HEK293T (cell line): ENCODE measurements around the gene FOXN1.

Experiments
- CTCF ChIA-PET: fragments of 350-600 bp; formaldehyde crosslinking; extraction: SDS; loops from one replicate; lab custom pipeline; 2021; ENCODE audit warnings: antibody characterized with exemption, inconsistent platforms; lab: Yijun Ruan, JAX
- POLR2A ChIA-PET: fragments of 350-600 bp; formaldehyde crosslinking; extraction: SDS; loops from one replicate; lab custom pipeline; 2020; ENCODE audit warnings: antibody characterized with exemption, inconsistent platforms; lab: Yijun Ruan, JAX
- DNase-seq: peaks from one replicate; pipeline ENCODE4 v3.0.0; 2012; ENCODE audit warnings: mixed read lengths; ENCODE audit errors: extremely low spot score
- ARNT ChIP-seq: fragments of 450-650 bp; IDR thresholded peaks from 2 replicates; pipeline ENCODE4 v1.6.1; 2017; ENCODE audit warnings: mild to moderate bottlenecking
- BHLHE40 ChIP-seq: fragments of 450-650 bp; IDR thresholded peaks from 2 replicates; pipeline ENCODE4 v1.6.1; 2016; ENCODE audit warnings: mild to moderate bottlenecking, moderate library complexity, borderline replicate concordance
- CTBP1 ChIP-seq: fragments of 450-650 bp; IDR thresholded peaks from 2 replicates; pipeline ENCODE4 v1.6.1; 2016; ENCODE audit warnings: borderline replicate concordance
- ELF4 ChIP-seq: fragments of 450-650 bp; IDR thresholded peaks from 2 replicates; pipeline ENCODE4 v1.6.1; 2017; ENCODE audit warnings: antibody characterized with exemption
- FOXA1 ChIP-seq: fragments of 450-650 bp; IDR thresholded peaks from 2 replicates; pipeline ENCODE4 v1.6.1; 2016; ENCODE audit warnings: mild to moderate bottlenecking
- FOXK2 ChIP-seq: fragments of 450-650 bp; IDR thresholded peaks from 2 replicates; pipeline ENCODE4 v1.6.1; 2016; ENCODE audit warnings: mild to moderate bottlenecking
- FOXM1 ChIP-seq: fragments of 450-650 bp; IDR thresholded peaks from 2 replicates; pipeline ENCODE4 v1.6.1; 2017; ENCODE audit warnings: mild to moderate bottlenecking, borderline replicate concordance
- HDGF ChIP-seq: fragments of 450-650 bp; IDR thresholded peaks from 2 replicates; pipeline ENCODE4 v1.6.1; 2017; ENCODE audit warnings: antibody characterized with exemption, borderline replicate concordance
- L3MBTL2 ChIP-seq: fragments of 450-650 bp; conservative IDR thresholded peaks from 2 replicates; pipeline ENCODE4 v1.6.1; 2016; ENCODE audit warnings: mild to moderate bottlenecking
- LEF1 ChIP-seq: fragments of 450-650 bp; IDR thresholded peaks from 2 replicates; pipeline ENCODE4 v1.6.1; 2017; ENCODE audit warnings: mild to moderate bottlenecking, borderline replicate concordance
- NFRKB ChIP-seq: fragments of 450-650 bp; IDR thresholded peaks from 2 replicates; pipeline ENCODE4 v1.6.1; 2016; ENCODE audit warnings: mild to moderate bottlenecking, moderate library complexity
- PKNOX1 ChIP-seq: fragments of 450-650 bp; IDR thresholded peaks from 2 replicates; pipeline ENCODE4 v1.6.1; 2016
- SP1 ChIP-seq: fragments of 450-650 bp; IDR thresholded peaks from 2 replicates; pipeline ENCODE4 v1.6.1; 2017
- SUZ12 ChIP-seq: fragments of 450-650 bp; IDR thresholded peaks from 2 replicates; pipeline ENCODE4 v1.6.1; 2016; ENCODE audit warnings: mild to moderate bottlenecking
- TARDBP ChIP-seq: fragments of 450-650 bp; IDR thresholded peaks from 2 replicates; pipeline ENCODE4 v1.6.1; 2016
- ZNF384 ChIP-seq: fragments of 450-650 bp; IDR thresholded peaks from 2 replicates; pipeline ENCODE4 v1.6.1; 2016

The FOXN1 gene

GRCh38 chr17:28524476-28525424, 18.6 kb downstream of the FOXN1 start:
- TF ChIP-seq BHLHE40 (no peak), L3MBTL2 (no peak), ZNF384 (no peak), NFRKB (no peak), LEF1 (no peak), CTBP1 (no peak), PKNOX1 (no peak), ARNT (no peak), HDGF (no peak), SP1 (no peak)
- ChIA-PET CTCF (interaction anchor here (1.0 kb wide), 1 partner anchor 108 kb away, joined by 3 read pairs; no protein-coding TSS in a partner anchor), POLR2A (no interaction called here)
- no peak for DNase-seq

- no peak for DNase-seq
- CTCF ChIA-PET: interaction anchor here (0.9 kb wide), 1 partner anchor 14 kb away, joined by 3 read pairs; no protein-coding TSS in a partner anchor
- no peak for TF ChIP-seq FOXK2
- TF ChIP-seq HDGF: no peak
- TF ChIP-seq ELF4: no peak
- no peak for TF ChIP-seq L3MBTL2
- no peak for TF ChIP-seq TARDBP
- TF ChIP-seq CTBP1: no peak
- no peak for TF ChIP-seq NFRKB
- TF ChIP-seq FOXM1: no peak
- TF ChIP-seq SP1: no peak
- POLR2A ChIA-PET: interaction anchor here (1.1 kb wide), 1 partner anchor 14 kb away, joined by 3 read pairs; no protein-coding TSS in a partner anchor
Observed at GRCh38 chr17:28526381-28526780, 20.2 kb downstream of the FOXN1 start.

DNA sequence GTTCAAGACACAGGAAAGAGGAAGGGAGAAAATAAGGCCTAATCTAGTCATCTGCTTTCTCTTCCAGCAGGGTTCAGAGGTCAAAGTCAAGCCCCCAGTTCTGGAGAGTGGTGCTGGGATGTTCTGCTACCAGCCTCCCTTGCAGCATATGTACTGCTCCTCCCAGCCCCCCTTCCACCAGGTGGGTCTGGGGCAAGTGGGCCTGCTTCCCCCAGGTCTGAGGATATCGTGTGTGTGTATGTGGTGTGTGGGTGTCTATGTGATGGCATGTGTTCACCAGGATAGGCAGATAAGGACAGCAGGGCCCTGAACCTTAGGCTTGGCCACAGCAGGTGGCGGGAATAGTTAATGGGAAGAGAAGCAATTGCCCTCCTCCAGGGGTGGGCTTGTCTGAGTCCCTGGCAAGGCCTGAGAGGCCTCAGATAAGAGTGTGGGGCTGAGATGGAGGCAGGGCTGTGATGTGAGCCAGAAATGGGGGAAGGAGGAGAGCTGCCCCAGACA, 21.1 kb downstream of the FOXN1 start:
- TF ChIP-seq FOXK2: no peak
- no peak for TF ChIP-seq NFRKB
- no peak for TF ChIP-seq TARDBP
- TF ChIP-seq PKNOX1: no peak
- ChIA-PET POLR2A (interaction anchor here (0.9 kb wide), 1 partner anchor 24 kb away, joined by 3 read pairs; no protein-coding TSS in a partner anchor), CTCF (interaction anchor here (0.9 kb wide), 1 partner anchor 13 kb away, joined by 3 read pairs; no protein-coding TSS in a partner anchor)
- DNase-seq: no peak

GRCh38 chr17:28527859-28528258, 21.7 kb downstream of the FOXN1 start:
- POLR2A ChIA-PET: interaction anchor here (0.9 kb wide), 1 partner anchor 25 kb away, joined by 3 read pairs; no protein-coding TSS in a partner anchor
- no peak for DNase-seq
- CTCF ChIA-PET: interaction anchor here (1.0 kb wide), 1 partner anchor 33 kb away, joined by 3 read pairs; no protein-coding TSS in a partner anchor
- no peak for TF ChIP-seq TARDBP
- TF ChIP-seq FOXM1: no peak
- no peak for TF ChIP-seq FOXA1
- no peak for TF ChIP-seq L3MBTL2
- TF ChIP-seq NFRKB: no peak
- TF ChIP-seq ZNF384: no peak
- no peak for TF ChIP-seq LEF1
- no peak for TF ChIP-seq BHLHE40
- TF ChIP-seq ARNT: no peak
- no peak for TF ChIP-seq SP1
- no peak for TF ChIP-seq FOXK2
- no peak for TF ChIP-seq ELF4
- TF ChIP-seq CTBP1: no peak
- no peak for TF ChIP-seq HDGF
- TF ChIP-seq SUZ12: no peak
- no peak for TF ChIP-seq PKNOX1

DNA sequence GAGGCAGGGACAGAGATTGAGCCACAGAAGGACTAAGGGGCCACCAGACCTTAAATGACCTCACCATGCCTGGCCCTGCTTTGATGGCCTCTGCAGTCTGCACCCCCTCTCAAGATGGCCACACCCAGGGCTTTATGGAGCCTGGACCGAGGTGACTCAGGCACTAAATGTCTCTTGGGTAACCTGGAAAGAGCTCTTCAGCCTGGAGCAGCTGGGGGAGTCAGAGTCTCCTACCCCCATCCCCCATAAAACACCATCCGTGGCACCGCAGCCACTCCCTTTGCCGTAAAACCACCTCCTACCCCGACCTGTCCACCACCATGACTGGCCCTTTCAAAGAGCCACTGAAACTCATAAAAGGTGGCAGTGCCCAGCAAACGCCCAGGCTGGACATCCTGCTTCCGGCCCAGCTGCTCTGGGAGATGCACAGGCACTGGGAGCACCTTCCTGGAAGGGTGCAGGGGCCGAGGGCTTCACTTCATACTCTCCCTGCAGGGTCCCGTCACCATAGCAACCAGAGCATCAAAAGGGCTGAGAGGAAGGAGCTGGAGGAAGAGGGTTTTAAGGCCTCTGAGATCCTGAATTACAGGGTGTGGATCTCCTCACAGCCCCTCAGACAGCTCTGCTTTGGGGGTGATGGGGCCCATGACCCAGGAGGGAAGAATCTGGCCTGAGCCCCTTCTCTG, 22.3 kb downstream of the FOXN1 start:
- no peak for DNase-seq
- TF ChIP-seq HDGF (no peak), ELF4 (no peak), ZNF384 (no peak), FOXM1 (no peak), TARDBP (no peak), PKNOX1 (no peak), CTBP1 (no peak), LEF1 (no peak), FOXK2 (no peak), SUZ12 (no peak), FOXA1 (no peak), ARNT (no peak), BHLHE40 (no peak), SP1 (no peak)
- ChIA-PET POLR2A (interaction anchor here (0.9 kb wide), 1 partner anchor 26 kb away, joined by 3 read pairs; no protein-coding TSS in a partner anchor), CTCF (interaction anchor here (1.0 kb wide), 1 partner anchor 33 kb away, joined by 3 read pairs; no protein-coding TSS in a partner anchor)
